ENCODE measurements around the gene CCL15.

The CCL15 gene

GRCh38 chr17:35988164-35988563 lies 13.2 kb downstream of the CCL15 start:
- no peak for DNase-seq

- no peak for DNase-seq
These were observed 14.7 kb downstream of the CCL15 start, which contains the start of gene CCL14 for GRCh38 chr17:35986643-35987042. TSS of gene CCL14 (minus strand) at chr17:35986729. CDS start at chr17:35986649, 80 bp downstream.

GRCh38 chr17:35984140-35984539 lies 17.2 kb downstream of the CCL15 start:
- DNase-seq, result no peak

- no peak for DNase-seq
These were observed 18.8 kb downstream of the CCL15 start for GRCh38 chr17:35982409-35983191.

GRCh38 chr17:35981908-35982330 lies 19.4 kb downstream of the CCL15 start:
- no peak for DNase-seq

- no peak for DNase-seq
These were observed 20.1 kb downstream of the CCL15 start, which contains the start of gene CCL16 for GRCh38 chr17:35981246-35981645. TSS of gene CCL16 (minus strand) at chr17:35981497. CDS start at chr17:35981420, 77 bp downstream.

GRCh38 chr17:35978346-35978745 lies 23.0 kb downstream of the CCL15 start:
- no peak for DNase-seq

GRCh38 chr17:35977509-35977908 lies 23.8 kb downstream of the CCL15 start:
- no peak for DNase-seq

GRCh38 chr17:35973333-35974260 lies 27.8 kb downstream of the CCL15 start:
- no peak for DNase-seq

GRCh38 chr17:35972945-35973332 lies 28.4 kb downstream of the CCL15 start:
- no peak for DNase-seq

- no peak for DNase-seq
These were observed 28.8 kb downstream of the CCL15 start for GRCh38 chr17:35972535-35972934.

GRCh38 chr17:35972066-35972465 lies 29.3 kb downstream of the CCL15 start:
- DNase-seq, result no peak

GRCh38 chr17:35969558-35970380 lies 31.6 kb downstream of the CCL15 start:
- DNase-seq, result peak; percentile 27

GRCh38 chr17:35968520-35969054 lies 32.8 kb downstream of the CCL15 start:
- no peak for DNase-seq

GRCh38 chr17:35965272-35965671 lies 36.1 kb downstream of the CCL15 start:
- no peak for DNase-seq

GRCh38 chr17:35963663-35964062 lies 37.7 kb downstream of the CCL15 start:
- DNase-seq, result no peak

GRCh38 chr17:35953720-35954119 lies 47.6 kb downstream of the CCL15 start:
- no peak for DNase-seq

- no peak for DNase-seq
These were observed 52.0 kb downstream of the CCL15 start for GRCh38 chr17:35949401-35949800.

- DNase-seq, result no peak
These were observed 53.3 kb downstream of the CCL15 start for GRCh38 chr17:35948092-35948491.

Data from DMS79 (cell line).